ENCODE data around the gene FGFRL1. TPM values are rescaled to one million over a fixed set of nuclear protein-coding genes. Genes with fewer than 3 reads are reported as not detected.

Gene FGFRL1
- total and polyA plus RNA-seq, 5 experiments from 2014 or later, result 0.65 to 18.4 (median 1.2) TPM

GRCh38 chr4:1027219-1027914 lies 15.9 kb downstream of the FGFRL1 start:
- H3K27ac Mint-ChIP-seq, result no peak overlapping the region
- no peak for DNase-seq

GRCh38 chr4:1027915-1028238 lies 16.5 kb downstream of the FGFRL1 start:
- Mint-ChIP-seq H3K36me3 (peaks cover 0 to 2% (median 0%) of the 10 kb centered on the region in 3 donors), H3K4me3 (no peak overlapping the region), H3K9me3 (no peaks in the 10 kb centered on the region), H3K27me3 (peaks cover 0 to 2% (median 0%) of the 10 kb centered on the region in 5 donors), H3K27ac (no peak overlapping the region), H3K4me1 (peaks cover 0 to 6% (median 2%) of the 10 kb centered on the region in 4 donors)
- POLR2A ChIA-PET, result no interaction called here
- DNase-seq, result no peak
- no peak for ATAC-seq

More at GRCh38 chr4:1027219-1027914, 15.9 kb downstream of the FGFRL1 start:
- no peak for ATAC-seq
- no peaks in the 10 kb centered on the region for H3K27me3 Mint-ChIP-seq
- H3K4me1 Mint-ChIP-seq, result peaks cover 0 to 6% (median 2%) of the 10 kb centered on the region in 4 donors
- POLR2A ChIA-PET, result interaction anchor here (0.6 kb wide), 1 partner anchor 13 kb away, joined by 3 read pairs; no protein-coding TSS in a partner anchor
- no peaks in the 10 kb centered on the region for H3K9me3 Mint-ChIP-seq
- H3K36me3 Mint-ChIP-seq, result peaks cover 0 to 2% (median 0%) of the 10 kb centered on the region in 3 donors
- no peak overlapping the region for H3K4me3 Mint-ChIP-seq

GRCh38 chr4:1028574-1029220 lies 17.3 kb downstream of the FGFRL1 start:
- DNase-seq (no peak), ATAC-seq (no peak)
- H3K9me3 Mint-ChIP-seq, result no peaks in the 10 kb centered on the region
- POLR2A ChIA-PET, result no interaction called here
- H3K36me3 Mint-ChIP-seq, result peaks cover 0 to 2% (median 0%) of the 10 kb centered on the region in 3 donors
- H3K27me3 Mint-ChIP-seq, result peaks cover 0 to 2% (median 0%) of the 10 kb centered on the region in 5 donors
- no peak overlapping the region for H3K27ac Mint-ChIP-seq
- H3K4me3 Mint-ChIP-seq, result no peak overlapping the region
- H3K4me1 Mint-ChIP-seq, result peaks cover 0 to 6% (median 2%) of the 10 kb centered on the region in 4 donors

GRCh38 chr4:1029529-1029928 lies 18.1 kb downstream of the FGFRL1 start:
- H3K27me3 Mint-ChIP-seq, result peaks cover 0 to 2% (median 0%) of the 10 kb centered on the region in 5 donors
- ATAC-seq (no peak), DNase-seq (no peak)
- no peak overlapping the region for H3K27ac Mint-ChIP-seq
- H3K4me1 Mint-ChIP-seq, result peaks cover 0 to 6% (median 2%) of the 10 kb centered on the region in 4 donors
- H3K4me3 Mint-ChIP-seq, result no peak overlapping the region
- no peaks in the 10 kb centered on the region for H3K9me3 Mint-ChIP-seq
- H3K36me3 Mint-ChIP-seq, result peaks cover 0 to 2% (median 0%) of the 10 kb centered on the region in 3 donors
- POLR2A ChIA-PET, result no interaction called here

- ATAC-seq, result no peak
- Mint-ChIP-seq H3K27me3 (peaks cover 0 to 5% (median 0%) of the 10 kb centered on the region in 5 donors), H3K4me3 (no peak overlapping the region), H3K27ac (no peak overlapping the region), H3K36me3 (peaks cover 0 to 2% (median 0%) of the 10 kb centered on the region in 3 donors), H3K4me1 (peaks cover 0 to 6% (median 2%) of the 10 kb centered on the region in 4 donors), H3K9me3 (no peaks in the 10 kb centered on the region)
- POLR2A ChIA-PET, result no interaction called here
- DNase-seq, result no peak
Observed at GRCh38 chr4:1030031-1030430, 18.6 kb downstream of the FGFRL1 start.

- H3K4me3 Mint-ChIP-seq, result no peak overlapping the region
- POLR2A ChIA-PET, result no interaction called here
- DNase-seq (no peak), ATAC-seq (no peak)
- H3K27ac Mint-ChIP-seq, result peak overlapping the region in 1 of 10 donors; percentile 18
- H3K4me1 Mint-ChIP-seq, result peaks cover 0 to 6% (median 2%) of the 10 kb centered on the region in 4 donors
- H3K27me3 Mint-ChIP-seq, result peaks cover 0 to 6% (median 0%) of the 10 kb centered on the region in 5 donors
- H3K36me3 Mint-ChIP-seq, result no peaks in the 10 kb centered on the region
- H3K9me3 Mint-ChIP-seq, result no peaks in the 10 kb centered on the region
Observed at GRCh38 chr4:1030559-1030958, 19.1 kb downstream of the FGFRL1 start.

GRCh38 chr4:1031346-1031745 lies 19.9 kb downstream of the FGFRL1 start:
- Mint-ChIP-seq H3K27ac (no peak overlapping the region), H3K4me3 (no peak overlapping the region), H3K9me3 (no peaks in the 10 kb centered on the region), H3K36me3 (no peaks in the 10 kb centered on the region), H3K4me1 (peaks cover 0 to under 1% (median 0%) of the 10 kb centered on the region in 4 donors), H3K27me3 (peaks cover 0 to 6% (median 0%) of the 10 kb centered on the region in 5 donors)
- POLR2A ChIA-PET, result no interaction called here
- no peak for ATAC-seq
- no peak for DNase-seq

- H3K9me3 Mint-ChIP-seq, result no peaks in the 10 kb centered on the region
- H3K4me3 Mint-ChIP-seq, result no peak overlapping the region
- DNase-seq (no peak), ATAC-seq (no peak)
- H3K27ac Mint-ChIP-seq, result no peak overlapping the region
- POLR2A ChIA-PET, result no interaction called here
- peaks cover 0 to 6% (median 0%) of the 10 kb centered on the region in 5 donors for H3K27me3 Mint-ChIP-seq
- H3K36me3 Mint-ChIP-seq, result no peaks in the 10 kb centered on the region
- no peaks in the 10 kb centered on the region for H3K4me1 Mint-ChIP-seq
Observed at GRCh38 chr4:1031956-1032795, 20.8 kb downstream of the FGFRL1 start.

GRCh38 chr4:1032861-1033260 lies 21.4 kb downstream of the FGFRL1 start:
- DNase-seq (no peak), ATAC-seq (no peak)
- Mint-ChIP-seq H3K27ac (no peak overlapping the region), H3K36me3 (no peaks in the 10 kb centered on the region), H3K4me1 (no peaks in the 10 kb centered on the region), H3K9me3 (no peaks in the 10 kb centered on the region), H3K4me3 (no peak overlapping the region), H3K27me3 (peaks cover 0 to 6% (median 0%) of the 10 kb centered on the region in 5 donors)
- POLR2A ChIA-PET, result no interaction called here

- POLR2A ChIA-PET, result no interaction called here
- Mint-ChIP-seq H3K36me3 (no peaks in the 10 kb centered on the region), H3K4me3 (no peak overlapping the region)
Observed at GRCh38 chr4:1033840-1034551, 22.6 kb downstream of the FGFRL1 start.

GRCh38 chr4:1035510-1035909 lies 24.1 kb downstream of the FGFRL1 start:
- no peak for ATAC-seq
- DNase-seq, result no peak
- no peaks in the 10 kb centered on the region for H3K36me3 Mint-ChIP-seq
- H3K4me1 Mint-ChIP-seq, result no peaks in the 10 kb centered on the region
- H3K27me3 Mint-ChIP-seq, result peaks cover 0 to 6% (median 0%) of the 10 kb centered on the region in 5 donors
- H3K4me3 Mint-ChIP-seq, result no peak overlapping the region
- H3K27ac Mint-ChIP-seq, result no peak overlapping the region
- no peaks in the 10 kb centered on the region for H3K9me3 Mint-ChIP-seq
- POLR2A ChIA-PET, result interaction anchor here (0.6 kb wide), 1 partner anchor 1807 kb away, joined by 3 read pairs; no protein-coding TSS in a partner anchor

More at GRCh38 chr4:1033840-1034551, 22.6 kb downstream of the FGFRL1 start:
- H3K27me3 Mint-ChIP-seq, result peaks cover 0 to 6% (median 0%) of the 10 kb centered on the region in 5 donors
- no peaks in the 10 kb centered on the region for H3K9me3 Mint-ChIP-seq
- H3K4me1 Mint-ChIP-seq, result no peaks in the 10 kb centered on the region
- DNase-seq (no peak), ATAC-seq (no peak)
- H3K27ac Mint-ChIP-seq, result no peak overlapping the region

GRCh38 chr4:1036095-1036494 lies 24.7 kb downstream of the FGFRL1 start:
- Mint-ChIP-seq H3K9me3 (no peaks in the 10 kb centered on the region), H3K4me1 (no peaks in the 10 kb centered on the region), H3K27ac (no peak overlapping the region), H3K27me3 (peaks cover 0 to 6% (median 0%) of the 10 kb centered on the region in 5 donors), H3K36me3 (no peaks in the 10 kb centered on the region), H3K4me3 (no peak overlapping the region)
- DNase-seq (no peak), ATAC-seq (no peak)
- POLR2A ChIA-PET, result no interaction called here

Data from naive thymus-derived CD8-positive, alpha-beta T cell (primary cell).